Fibroblast of lung (primary cell): Measurements from ENCODE around the gene TMEM203. TPM values are rescaled to one million over a fixed set of nuclear protein-coding genes. Genes with fewer than 3 reads are reported as not detected.

Experiments
- DNase-seq, 2 donors: peaks; one replicate each; pipeline versions ENCODE4 v3.0.0 to v3.0.0-alpha.2; 2010; ENCODE audit warnings: low read depth in 2 of 2
- H2AFZ ChIP-seq: 2 replicates; pipeline ENCODE4 v1.5.1; 2012; ENCODE audit warnings: low read length, control low read depth, inconsistent platforms
- H3K27ac ChIP-seq: 2 replicates; pipeline ENCODE4 v1.5.1; 2011; ENCODE audit warnings: low read length, control low read depth; ENCODE audit not compliant: insufficient read depth
- H3K27me3 ChIP-seq: 2 replicates; pipeline ENCODE4 v1.5.1; 2011; ENCODE audit warnings: mild to moderate bottlenecking, low read length; ENCODE audit not compliant: control insufficient read depth, insufficient read depth
- H3K36me3 ChIP-seq: 2 replicates; pipeline ENCODE4 v1.5.1; 2011; ENCODE audit warnings: low read length; ENCODE audit not compliant: control insufficient read depth, insufficient read depth
- H3K4me1 ChIP-seq: 2 replicates; pipeline ENCODE4 v1.5.1; 2011; ENCODE audit warnings: low read length; ENCODE audit not compliant: control insufficient read depth, insufficient read depth; ENCODE audit errors: extremely low read depth
- H3K4me2 ChIP-seq: 2 replicates; pipeline ENCODE4 v1.5.1; 2011; ENCODE audit warnings: low read length, control low read depth; ENCODE audit not compliant: insufficient read depth; ENCODE audit errors: extremely low read depth
- H3K4me3 ChIP-seq, 4 experiments: fragments of 200-600 bp in 1 of 4; sonication (generic) in 1 of 4; replicated peaks in 1 of 4; 2 replicates each; pipeline ENCODE4 v1.5.1; 2011 to 2016; ENCODE audit warnings: low read length in 4 of 4, low read depth in 3 of 4, mild to moderate bottlenecking in 3 of 4, control low read depth in 2 of 4, inconsistent platforms in 1 of 4, mixed read lengths in 1 of 4; ENCODE audit not compliant: insufficient read depth in 1 of 4; ENCODE audit errors: control extremely low read depth in 1 of 4
- H3K79me2 ChIP-seq: 2 replicates; pipeline ENCODE4 v1.5.1; 2012; ENCODE audit warnings: mild to moderate bottlenecking, low read length, inconsistent platforms; ENCODE audit not compliant: control insufficient read depth, insufficient read depth
- H3K9ac ChIP-seq: 2 replicates; pipeline ENCODE4 v1.5.1; 2011; ENCODE audit warnings: mild to moderate bottlenecking, low read length, control low read depth; ENCODE audit not compliant: insufficient read depth
- H3K9me3 ChIP-seq: 2 replicates; pipeline ENCODE4 v1.5.1; 2012; ENCODE audit warnings: low read depth, low read length; ENCODE audit not compliant: control insufficient read depth, insufficient read depth
- H4K20me1 ChIP-seq: 2 replicates; pipeline ENCODE4 v1.5.1; 2011; ENCODE audit warnings: low read length; ENCODE audit not compliant: control insufficient read depth, insufficient read depth; ENCODE audit errors: extremely low read depth
- EZH2 ChIP-seq: IDR thresholded peaks from 2 replicates; pipeline ENCODE4 v1.5.1; 2012; ENCODE audit warnings: low read length, control low read depth, mild to moderate bottlenecking; ENCODE audit errors: missing control alignments
- polyA plus RNA-seq, 2 donors: library from polyadenylated mRNA; depleted of rRNA in 1 of 2; stranded (reverse) in 1 of 2; unstranded in 1 of 2; fragments of >200 nt; gene quantifications; 2 replicates each; pipeline ENCODE4 v1.2.1, GENCODE V29; 2011 to 2012; ENCODE audit warnings: missing spikeins in 1 of 2
- total RNA-seq: library from RNA; depleted of rRNA; stranded (reverse); fragments of >200 nt; gene quantifications from 2 replicates; pipeline ENCODE4 v1.2.1, GENCODE V29; 2014
- TF ChIP-seq, protein P1 (sequence below), 2 donors: IDR thresholded peaks in 1 of 2; conservative IDR thresholded peaks in 1 of 2; 1 replicate in 1 of 2; 2 replicates in 1 of 2; pipeline ENCODE4 v1.5.1; 2011 to 2012; ENCODE audit warnings: low read length in 2 of 2, control low read depth in 1 of 2, inconsistent platforms in 1 of 2, low read depth in 1 of 2, mild to moderate bottlenecking in 1 of 2

Gene TMEM203
- total and polyA plus RNA-seq, 2 donors (not counting 1 experiment from before 2014, with no cell fraction given): 36.3 to 38.6 TPM

GRCh38 chr9:137253717-137254623 is 48.5 kb upstream of the TMEM203 start:
- H2AFZ ChIP-seq: peak overlapping the region; percentile 85
- peak overlapping the region; percentile 65 for H3K9ac ChIP-seq
- H3K9me3 ChIP-seq: no peaks in the 10 kb centered on the region
- peak overlapping the region; percentile 39 for H3K27ac ChIP-seq
- no peak for TF ChIP-seq EZH2
- TF ChIP-seq, protein P1, sequence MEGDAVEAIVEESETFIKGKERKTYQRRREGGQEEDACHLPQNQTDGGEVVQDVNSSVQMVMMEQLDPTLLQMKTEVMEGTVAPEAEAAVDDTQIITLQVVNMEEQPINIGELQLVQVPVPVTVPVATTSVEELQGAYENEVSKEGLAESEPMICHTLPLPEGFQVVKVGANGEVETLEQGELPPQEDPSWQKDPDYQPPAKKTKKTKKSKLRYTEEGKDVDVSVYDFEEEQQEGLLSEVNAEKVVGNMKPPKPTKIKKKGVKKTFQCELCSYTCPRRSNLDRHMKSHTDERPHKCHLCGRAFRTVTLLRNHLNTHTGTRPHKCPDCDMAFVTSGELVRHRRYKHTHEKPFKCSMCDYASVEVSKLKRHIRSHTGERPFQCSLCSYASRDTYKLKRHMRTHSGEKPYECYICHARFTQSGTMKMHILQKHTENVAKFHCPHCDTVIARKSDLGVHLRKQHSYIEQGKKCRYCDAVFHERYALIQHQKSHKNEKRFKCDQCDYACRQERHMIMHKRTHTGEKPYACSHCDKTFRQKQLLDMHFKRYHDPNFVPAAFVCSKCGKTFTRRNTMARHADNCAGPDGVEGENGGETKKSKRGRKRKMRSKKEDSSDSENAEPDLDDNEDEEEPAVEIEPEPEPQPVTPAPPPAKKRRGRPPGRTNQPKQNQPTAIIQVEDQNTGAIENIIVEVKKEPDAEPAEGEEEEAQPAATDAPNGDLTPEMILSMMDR (conservative IDR thresholded peaks at IDR 0.05 in 1 of 2, IDR thresholded peaks at IDR 0.05 in 1 of 2; ENCODE audit: low read depth in 1 of 2, low read length in 2 of 2): no peak
- peak overlapping the region; percentile 87 for H3K4me2 ChIP-seq
- H3K79me2 ChIP-seq: peaks cover 19% of the 10 kb centered on the region
- peak overlapping the region; percentile 47 to 93 (median 80) for H3K4me3 ChIP-seq
- H3K4me1 ChIP-seq: peaks cover 10% of the 10 kb centered on the region
- no peak for DNase-seq
- H3K36me3 ChIP-seq: peaks cover 7% of the 10 kb centered on the region
- H3K27me3 ChIP-seq: no peaks in the 10 kb centered on the region
- no peaks in the 10 kb centered on the region for H4K20me1 ChIP-seq

- Histone ChIP-seq H2AFZ (no peak overlapping the region), H3K27me3 (no peaks in the 10 kb centered on the region)
- TF ChIP-seq EZH2: no peak
- TF ChIP-seq, protein P1 (conservative IDR thresholded peaks at IDR 0.05 in 1 of 2, IDR thresholded peaks at IDR 0.05 in 1 of 2; ENCODE audit: low read depth in 1 of 2, low read length in 2 of 2): no peak
These were observed 47.4 kb upstream of the TMEM203 start for GRCh38 chr9:137252555-137253506.

More at GRCh38 chr9:137252555-137253506, 47.4 kb upstream of the TMEM203 start:
- no peak for DNase-seq
- Histone ChIP-seq H3K9ac (no peak overlapping the region), H3K9me3 (no peaks in the 10 kb centered on the region), H3K4me3 (no peak overlapping the region), H3K4me2 (no peak overlapping the region), H3K79me2 (peaks cover 17% of the 10 kb centered on the region), H3K4me1 (peaks cover 10% of the 10 kb centered on the region), H3K36me3 (peaks cover 7% of the 10 kb centered on the region), H4K20me1 (no peaks in the 10 kb centered on the region), H3K27ac (no peak overlapping the region)
